Measurements from ENCODE around the gene E2F8.

DNA sequence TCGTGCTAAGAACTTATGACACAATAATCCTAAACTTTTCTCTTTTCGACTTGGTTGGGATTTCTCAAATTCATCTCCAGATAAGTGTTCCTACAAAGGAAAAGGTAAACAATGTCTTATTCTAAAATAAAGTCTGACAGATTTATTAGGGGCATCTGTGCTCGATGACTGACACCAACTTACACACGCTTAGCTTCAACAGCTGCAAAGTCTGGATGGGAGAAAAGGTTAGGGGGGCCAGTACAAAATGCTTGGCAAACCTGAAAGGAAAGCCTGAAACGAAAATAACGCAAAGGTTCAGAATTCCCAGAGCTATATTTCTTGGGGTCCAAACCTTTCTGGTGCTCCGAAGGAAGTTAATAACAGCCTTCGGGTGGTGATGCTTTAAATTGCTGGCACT lies 3.4 kb downstream of the E2F8 start:
- TF ChIP-seq CTCF (IDR thresholded peaks at IDR 0.05) (no peak), POLR2A (IDR thresholded peaks at IDR 0.05) (no peak)

Measured in testis (tissue), 2 donors.